ENCODE results near the gene OR6S1. TPM values are rescaled to one million over a fixed set of nuclear protein-coding genes. Genes with fewer than 3 reads are reported as not detected.
A peak's percentile ranks its signal among the peaks of the same experiment; 100 is the strongest.
"Not testable (repeated sequence)": the region's sequence is repeated elsewhere in the genome, so short reads cannot be mapped to it uniquely, and the experiment has no call there.

OR6S1 gene
- total RNA-seq, 1 experiment from 2014 or later: not detected

DNA sequence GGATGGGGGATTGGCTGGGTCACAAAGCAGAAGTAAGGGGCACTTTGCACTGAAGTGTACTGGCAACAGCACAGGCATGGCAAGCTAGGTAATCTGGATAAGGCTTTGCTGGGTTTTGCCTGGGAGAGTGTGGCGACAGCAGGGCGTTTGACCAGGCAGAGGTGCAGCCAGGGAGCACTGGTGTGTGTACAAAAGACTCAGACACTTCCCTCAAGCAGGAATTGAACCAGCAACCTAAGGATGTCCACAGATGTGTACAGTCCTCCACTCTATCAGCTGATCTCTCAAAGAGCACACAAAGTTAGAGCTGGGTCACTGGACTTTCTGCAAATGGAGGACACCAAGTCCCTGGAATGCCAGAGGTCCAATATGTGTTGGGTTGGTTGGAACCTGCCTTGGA, 27.5 kb upstream of the OR6S1 start:
- DNase-seq (ENCODE audit: low read depth): peak; percentile 10

DNA sequence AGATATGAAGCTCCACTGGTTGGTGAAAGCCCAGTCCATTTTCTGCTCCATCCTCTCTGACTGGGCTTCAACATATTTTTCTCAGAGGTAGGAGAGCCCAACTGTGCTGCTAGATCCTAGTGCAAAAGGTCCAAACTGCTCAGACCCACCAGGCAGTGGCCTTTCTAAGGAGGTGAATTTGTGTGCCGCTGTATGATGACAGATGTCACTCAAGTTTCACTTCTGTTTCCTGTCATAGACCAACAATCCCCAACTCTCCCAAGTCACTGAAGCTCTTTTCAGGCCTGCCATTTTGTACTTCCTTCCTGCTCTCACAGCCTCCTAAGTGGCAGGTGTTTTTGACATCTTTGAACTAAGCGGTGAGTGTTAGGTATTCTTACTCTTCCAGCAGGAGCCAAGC, 26.5 kb upstream of the OR6S1 start:
- DNase-seq (ENCODE audit: low read depth): no peak

DNA sequence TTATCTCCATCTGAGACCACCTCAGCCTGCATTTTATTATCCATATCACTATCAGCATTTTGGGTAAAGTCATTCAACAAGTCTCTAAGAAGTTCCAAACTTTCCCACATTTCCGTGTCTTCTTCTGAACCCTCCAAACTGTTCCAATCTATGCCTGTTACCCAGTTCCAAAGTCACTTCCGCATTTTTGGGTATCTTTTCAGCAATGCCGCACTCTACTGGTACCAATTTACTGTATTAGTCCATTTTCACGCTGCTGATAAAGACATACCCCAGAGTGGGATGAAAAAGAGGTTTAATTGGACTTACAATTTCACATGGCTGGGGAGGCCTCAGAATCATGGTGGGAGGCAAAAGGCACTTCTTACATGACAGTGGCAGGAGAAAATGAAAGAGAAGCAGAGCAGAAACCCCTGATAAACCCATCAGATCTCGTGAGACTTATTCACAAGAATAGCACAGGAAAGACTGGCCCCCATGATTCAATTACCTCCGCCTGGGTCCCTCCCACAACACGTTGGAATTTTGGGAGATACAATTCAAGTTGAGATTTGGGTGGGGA, 25.0 kb upstream of the OR6S1 start:
- DNase-seq (ENCODE audit: low read depth): not testable (repeated sequence)

DNA sequence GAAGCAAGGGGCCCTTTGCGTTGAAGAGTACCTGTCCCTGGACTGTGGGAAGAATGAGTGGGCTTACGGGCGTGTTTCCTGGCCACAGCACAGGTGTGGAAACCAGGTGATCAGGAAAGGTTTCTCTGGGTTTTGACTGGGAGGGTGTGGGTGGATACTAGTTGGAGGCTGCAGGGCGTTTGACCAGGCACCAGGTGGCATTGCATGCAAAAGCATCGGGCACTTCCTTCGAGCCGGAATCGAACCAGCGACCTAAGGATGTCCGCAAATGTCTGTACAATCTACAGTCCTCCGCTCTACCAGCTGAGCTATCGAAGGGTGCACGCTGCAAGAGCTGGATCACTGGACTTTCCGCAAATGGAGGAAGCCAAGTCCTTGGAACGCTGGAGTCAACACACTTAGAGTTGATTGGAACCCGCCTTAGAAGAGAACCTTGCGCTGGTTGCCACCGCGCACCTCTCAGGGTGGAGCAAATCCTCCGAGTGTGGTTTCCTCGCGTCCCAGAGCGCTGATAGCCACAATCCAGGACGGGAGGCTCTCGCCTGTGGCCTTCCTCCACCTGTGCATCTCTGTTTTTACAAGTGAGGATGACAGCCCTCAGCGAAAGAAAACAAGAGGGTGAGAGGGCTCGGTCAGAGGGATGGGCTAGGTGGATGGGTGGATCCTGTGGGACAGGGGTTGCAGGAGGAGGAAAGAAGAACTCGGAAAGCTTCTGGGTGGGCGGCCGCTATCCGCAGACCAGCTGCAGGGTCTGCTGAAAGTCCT, 21.7 kb upstream of the OR6S1 start:
- DNase-seq (ENCODE audit: low read depth): peak; percentile 78

DNA sequence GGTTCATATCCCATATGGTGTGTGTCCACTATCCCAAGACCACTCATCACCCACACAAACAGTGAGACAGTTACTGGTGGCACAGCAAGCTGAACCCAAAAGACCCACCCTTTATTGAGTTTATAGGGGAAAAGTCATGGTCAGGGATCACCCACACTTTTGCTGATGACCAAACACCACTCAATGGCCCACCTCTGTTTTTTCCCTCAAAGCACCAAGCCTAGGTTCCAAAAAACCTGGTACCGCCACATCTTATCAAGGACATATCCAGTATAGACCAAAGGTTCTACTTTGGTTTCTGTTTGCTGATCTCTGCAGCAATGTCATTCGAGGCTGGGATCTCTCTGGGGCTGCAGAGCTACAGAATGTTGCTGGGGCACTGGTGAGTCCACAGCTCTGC, 19.7 kb upstream of the OR6S1 start:
- DNase-seq (ENCODE audit: low read depth): no peak

DNA sequence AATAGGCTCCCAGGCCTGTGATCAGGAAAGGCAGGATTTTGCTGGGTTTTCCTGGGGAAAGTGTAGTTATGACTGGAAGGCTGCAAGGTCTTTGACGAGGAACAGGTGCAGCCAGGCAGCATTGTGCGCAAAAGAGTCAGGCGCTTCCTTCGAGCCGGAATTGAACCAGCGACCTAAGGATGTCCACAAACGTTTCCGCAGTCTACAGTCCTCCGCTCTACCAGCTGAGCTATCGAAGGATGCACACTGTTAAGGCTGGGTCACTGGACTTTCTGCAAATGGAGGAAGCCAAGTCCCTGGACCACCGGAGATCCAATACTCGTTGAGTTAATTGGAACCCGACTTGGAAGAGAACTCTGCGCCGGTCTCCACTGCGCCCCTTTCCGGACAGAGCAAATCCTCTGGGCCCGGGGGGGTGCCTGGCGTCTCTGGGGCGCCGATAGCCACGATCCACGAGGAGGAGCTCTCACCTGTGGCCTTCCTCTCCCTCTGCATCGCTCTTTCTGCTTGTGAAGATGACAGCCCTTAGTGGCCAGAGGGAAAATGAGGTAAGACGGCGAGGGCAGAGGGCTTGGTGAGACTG, 18.4 kb upstream of the OR6S1 start:
- no peak for DNase-seq (ENCODE audit: low read depth)

DNA sequence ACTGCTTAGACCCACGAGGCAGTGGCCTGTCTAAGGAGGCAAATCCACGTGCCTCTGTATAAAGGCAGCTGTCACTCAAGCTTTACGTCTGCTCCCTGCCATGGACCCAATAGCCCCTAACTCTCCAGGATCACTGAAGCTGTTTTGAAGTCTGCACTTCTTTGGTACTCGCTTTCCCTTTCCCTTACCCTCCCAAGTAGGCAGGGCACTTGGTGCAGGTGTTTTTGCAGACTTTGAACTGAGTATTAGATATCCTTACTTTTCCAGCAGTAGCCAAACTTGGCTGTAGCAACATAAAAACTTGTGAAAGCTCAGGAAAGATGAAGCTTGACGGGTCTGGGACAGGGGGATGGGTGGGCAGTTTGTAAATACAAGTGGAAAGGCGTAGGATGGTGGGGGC, 17.8 kb upstream of the OR6S1 start:
- no peak for DNase-seq (ENCODE audit: low read depth)

DNA sequence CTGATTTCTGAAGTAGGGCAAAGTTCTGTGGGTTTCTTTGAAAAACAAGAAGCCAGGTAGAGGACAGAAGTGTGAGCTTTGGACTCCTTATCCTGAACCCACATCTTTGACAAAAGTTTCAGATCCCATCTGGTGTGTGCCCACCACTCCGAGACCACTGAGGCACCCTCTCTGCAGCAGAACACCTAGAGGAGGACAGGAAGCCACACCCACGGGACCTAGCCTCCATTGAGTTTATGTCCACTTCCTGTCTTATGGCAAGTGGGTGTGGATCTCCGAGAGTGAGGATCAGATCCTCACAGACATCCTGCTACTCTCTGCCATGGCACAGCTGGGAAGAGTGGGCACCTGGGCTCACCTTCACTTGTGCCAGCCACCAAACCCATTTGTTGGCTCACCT, 16.8 kb upstream of the OR6S1 start:
- DNase-seq (ENCODE audit: low read depth): no peak

DNA sequence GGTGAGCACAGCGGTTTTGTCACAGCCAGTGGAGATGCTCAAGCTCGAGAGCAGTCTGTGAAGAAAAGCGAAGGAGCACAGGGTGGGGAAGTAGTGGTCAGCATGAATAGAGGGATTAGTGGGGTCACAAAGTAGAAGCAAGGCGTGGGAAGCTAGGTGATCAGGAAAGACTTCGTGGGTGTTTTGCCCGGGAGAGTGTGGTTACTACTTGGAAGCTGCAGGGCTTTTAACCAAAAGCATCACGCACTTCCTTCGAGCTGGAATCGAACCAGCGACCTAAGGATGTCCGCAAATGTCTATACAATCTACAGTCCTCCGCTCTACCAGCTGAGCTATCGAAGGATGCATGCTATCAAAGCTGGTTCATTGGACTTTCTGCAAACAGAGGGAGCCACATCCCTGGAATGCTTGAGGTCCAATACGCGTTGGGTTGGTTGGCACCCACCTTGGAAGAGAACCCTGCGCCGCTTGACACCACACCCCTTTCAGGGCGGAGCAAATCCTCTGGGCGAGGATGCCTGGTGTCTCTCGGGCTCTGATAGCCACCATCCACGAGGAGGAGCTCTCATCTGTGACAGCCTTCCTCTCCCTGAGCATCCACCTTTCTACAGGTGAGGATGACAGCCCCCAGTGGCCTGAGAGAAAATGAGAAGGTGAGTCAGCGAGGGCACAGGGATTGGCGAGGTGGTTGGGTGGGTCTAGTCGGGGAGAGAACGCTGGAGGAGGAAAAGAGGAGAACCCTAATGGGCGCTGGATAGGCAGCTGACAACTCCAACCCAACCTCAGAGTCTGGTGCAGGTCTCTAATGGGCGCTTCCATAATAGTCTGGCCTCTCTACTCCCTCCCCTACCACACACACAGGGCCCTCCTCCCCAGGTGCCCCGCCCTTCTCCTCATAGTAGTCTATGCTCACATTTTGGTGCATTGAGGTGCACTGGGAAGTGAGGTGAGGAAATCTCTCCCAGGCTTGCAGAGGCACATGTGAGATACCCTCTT, 16.0 kb upstream of the OR6S1 start:
- peak; percentile 16 for DNase-seq (ENCODE audit: low read depth)

DNA sequence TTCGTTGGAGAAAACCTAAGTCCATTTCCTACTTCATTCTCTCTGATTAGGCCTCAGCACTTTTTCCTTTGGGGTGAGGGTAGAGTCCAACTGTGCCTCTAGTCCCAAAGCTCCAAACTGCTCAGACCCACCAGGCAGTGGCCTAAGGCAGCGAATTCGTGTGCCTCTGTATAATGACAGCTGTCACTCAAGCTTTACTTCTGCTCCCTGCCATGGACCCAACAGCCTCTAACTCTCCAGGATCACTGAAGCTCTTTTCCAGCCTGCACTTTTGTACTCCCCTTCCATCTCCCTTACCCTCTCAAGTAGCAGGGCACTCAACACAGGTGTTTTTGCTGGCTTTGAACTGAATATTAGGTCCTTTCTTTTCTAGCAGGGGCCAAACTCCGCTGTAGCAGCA, 14.8 kb upstream of the OR6S1 start:
- DNase-seq (ENCODE audit: low read depth): no peak

DNA sequence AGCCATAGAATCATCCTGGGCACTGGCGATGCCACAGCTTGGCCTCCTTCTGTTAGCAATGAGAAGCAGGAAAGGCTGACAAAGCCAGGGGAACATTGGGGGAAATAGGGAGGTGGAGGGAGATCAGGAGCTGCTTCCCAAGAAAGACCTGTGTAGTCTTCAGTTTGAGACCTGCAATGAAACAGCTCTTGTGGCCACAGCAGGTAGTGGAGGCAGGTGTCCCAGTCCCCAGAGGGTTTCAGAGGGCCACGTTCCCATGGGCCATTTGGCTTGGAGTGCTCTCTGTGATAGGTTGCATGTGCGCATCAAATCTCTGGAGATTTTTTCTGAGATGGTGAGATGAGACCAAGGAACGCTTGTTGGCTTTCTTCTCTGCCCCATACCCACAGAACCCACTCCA, 14.4 kb upstream of the OR6S1 start:
- DNase-seq (ENCODE audit: low read depth): no peak

DNA sequence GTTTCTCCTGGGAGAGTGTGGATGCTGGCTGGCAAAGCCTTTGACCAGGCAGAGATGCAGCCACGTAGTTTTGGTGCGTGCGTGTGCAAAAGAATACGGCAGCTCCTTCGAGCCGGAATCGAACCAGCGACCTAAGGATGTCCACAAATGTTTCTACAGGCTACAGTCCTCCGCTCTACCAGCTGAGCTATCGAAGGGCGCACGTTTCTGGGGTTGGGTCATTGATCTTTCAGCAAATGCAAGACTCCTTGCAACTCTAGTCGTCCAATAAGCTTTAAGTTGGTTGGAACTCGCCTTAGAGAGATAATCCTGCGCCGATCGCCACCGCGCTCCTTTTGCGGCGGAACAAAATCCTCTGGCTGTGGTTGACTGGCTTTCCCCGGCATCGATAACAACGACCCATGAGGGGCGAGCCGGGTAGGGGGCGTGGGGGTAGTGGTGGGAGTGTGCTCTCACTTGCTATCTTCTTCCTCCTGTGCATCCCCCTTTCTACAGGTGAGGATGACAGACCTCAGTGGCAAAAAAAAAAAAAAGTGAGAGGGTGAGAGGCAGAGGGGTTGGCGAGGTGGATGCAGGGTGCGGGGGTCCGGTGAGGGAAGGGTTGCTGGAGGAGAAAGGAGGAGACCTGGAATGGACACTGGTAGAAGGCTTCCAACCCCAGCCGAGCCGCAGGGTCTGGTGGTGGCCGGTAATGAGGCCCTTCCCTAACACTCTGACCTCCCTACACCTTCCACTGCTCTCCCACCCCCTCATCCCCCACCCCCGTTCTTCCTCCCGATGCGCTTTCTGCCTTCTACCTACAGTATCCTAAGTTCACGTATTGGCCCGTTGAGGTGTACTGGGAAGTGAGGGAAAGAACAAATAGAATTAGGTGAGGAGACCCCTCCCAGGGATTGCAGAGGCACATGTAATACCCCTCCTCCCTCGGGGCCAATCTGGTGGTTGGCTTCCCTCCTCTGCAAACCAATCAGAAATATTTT, 11.8 kb upstream of the OR6S1 start:
- peak; percentile 82 for DNase-seq (ENCODE audit: low read depth)

DNA sequence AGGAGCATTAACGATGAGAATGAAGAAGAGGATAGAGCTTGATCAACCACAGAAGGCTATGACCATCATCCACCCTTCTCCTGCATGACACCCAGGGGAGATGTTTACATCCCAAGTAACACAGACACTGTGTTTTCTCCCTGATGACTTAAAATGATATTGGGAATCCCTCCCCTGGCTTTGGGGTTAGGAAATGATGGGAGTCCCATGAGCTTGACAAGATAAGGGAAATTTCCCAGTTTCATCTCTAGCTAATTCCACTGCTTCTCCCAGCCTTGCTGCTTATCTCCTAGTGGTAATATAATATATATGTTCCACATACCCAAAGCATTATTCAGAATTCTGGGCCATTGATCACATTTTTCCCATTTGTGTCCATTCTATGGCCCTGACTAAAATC, 4.0 kb upstream of the OR6S1 start:
- DNase-seq (ENCODE audit: low read depth): no peak

DNA sequence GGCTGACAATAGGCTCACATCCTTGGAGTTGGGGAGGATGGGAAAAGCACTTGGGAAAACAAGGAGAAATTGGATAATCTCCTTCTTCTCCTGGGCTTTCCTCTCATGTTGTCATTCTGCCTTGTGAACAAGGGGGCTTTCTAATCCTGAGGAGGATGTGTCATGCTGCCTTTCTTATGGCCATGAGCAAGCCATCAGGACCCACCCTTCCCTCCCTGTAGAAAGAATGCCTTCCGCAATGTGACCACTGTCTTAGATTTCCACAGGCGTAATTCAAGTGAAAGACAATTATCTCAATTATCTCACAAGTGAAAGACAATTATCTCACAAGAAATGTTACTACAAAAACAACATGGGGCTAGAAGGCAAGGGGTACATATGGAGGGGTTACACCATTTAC, 3.0 kb upstream of the OR6S1 start:
- DNase-seq (ENCODE audit: low read depth): no peak

DNA sequence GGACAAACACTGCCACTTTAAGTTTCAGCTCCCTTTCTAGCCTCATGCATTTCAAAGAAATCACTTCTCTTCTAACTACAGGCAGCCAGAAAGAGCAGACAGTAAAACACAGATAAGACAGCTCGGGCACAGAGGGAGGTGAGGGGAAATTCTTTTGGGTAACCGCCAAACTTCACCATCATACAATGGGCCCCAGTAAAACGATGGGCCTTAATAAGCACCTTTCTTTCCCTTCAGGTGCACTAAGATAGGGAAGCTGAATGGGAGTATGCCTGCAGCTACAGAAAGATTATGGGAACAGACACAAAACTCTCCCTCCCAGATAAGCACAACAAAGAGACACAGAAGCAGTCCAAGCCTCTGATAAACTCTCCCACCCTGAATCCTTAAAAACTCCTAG, 1.3 kb upstream of the OR6S1 start:
- not testable (repeated sequence) for DNase-seq (ENCODE audit: low read depth)

DNA sequence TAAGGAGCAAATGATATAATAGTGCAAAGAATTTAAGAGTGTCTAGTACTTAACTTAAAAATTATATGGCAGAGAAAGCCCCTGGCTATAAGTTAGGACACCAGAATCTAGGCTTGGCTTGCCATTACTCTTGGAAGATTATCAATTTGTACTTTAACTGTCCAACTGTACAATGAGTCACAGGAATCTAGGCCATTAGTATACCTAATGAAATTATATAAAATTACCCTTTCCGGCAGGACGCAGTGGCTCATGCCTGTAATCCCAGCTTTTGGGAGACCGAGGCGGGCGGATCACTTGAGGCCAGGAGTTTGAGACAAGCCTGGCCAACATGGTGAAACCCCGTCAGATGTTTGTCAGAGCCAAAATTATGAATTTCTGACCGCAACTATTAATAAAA, 691 bp upstream of the OR6S1 start:
- no peak for DNase-seq (ENCODE audit: low read depth)

DNA sequence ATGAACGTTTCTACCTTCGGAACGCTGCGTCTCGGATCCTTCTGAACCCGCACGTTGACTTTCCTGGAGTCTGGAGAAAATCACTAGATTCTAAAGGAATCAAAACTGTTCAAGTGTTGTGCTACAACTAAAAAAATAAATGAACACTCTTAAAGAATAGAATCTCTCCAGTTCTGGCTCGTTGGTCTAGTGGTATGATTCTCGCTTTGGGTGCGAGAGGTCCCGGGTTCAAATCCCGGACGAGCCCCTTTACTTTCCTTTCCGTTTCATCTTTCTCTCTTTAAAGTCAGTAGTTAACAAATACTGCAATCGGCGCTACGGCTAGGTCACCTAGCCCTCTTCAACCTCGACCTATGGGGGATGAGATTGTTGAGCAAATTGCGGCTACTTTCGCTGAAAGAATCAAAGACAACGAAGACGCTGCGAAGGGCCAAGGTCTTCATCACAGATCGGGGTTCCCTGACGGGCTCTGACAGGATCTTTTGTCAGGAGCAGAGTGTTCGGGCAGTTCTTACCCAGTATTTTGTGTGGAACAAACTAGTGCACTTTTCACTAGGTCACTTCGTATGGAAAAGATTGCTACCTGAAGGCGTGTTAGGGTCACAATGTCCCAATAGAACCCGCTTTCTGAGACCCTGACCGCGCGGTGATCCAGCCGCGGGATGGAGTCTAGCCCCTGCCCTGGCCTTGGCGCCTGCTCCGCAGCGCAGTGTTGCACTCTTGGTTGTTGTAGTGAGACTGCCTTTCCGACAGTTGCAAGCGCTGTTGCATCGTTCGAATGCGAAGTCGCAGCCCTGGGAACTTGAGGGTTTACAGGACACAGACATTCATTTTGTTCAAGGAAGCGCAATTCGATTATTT, 8.4 kb downstream of the OR6S1 start:
- peak; percentile 82 for DNase-seq (ENCODE audit: low read depth)

DNA sequence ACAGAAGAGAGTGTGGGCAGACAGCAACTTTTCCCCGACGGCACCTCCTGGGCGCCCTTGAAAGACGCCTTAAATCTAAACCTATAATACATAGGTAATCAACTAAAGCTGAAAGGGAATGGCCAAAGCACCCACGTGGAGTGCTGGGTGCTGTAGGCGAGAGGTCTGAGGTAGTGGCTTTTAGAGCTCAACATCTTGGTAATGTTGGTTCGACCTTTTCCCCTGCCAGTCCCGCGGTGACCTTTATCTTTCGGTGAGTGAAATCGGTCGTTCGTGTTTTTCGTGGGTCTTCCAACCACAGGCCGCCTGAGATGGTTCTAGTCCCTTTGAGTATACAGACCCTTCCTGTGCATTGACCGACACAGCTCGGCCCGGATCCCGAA, 9.1 kb downstream of the OR6S1 start:
- DNase-seq (ENCODE audit: low read depth): no peak

DNA sequence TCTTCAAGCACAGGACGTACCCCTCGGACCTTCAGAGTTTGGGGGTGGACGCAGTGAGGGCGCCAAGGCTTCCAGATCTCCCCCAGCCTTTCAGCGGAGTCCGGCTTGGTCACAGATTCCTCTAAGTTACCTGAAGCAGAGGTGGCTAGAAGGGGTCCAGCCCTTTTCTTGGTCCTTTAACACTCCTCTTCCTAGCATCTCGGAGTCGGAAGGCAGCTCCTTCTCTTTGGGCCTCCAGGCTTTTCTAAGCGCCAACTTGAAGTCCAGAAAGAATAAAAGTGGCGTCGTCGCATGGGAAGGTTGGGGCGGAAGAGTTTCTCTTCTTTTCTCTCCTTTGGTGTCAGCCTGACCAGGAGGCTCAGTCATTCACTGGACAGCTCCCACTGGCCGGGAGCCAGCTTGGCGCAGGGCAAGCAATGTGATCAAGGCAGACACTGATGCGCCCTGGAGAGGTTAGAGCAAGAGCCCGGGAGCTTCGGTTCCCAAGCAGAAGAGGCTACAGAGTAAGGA, 9.6 kb downstream of the OR6S1 start:
- DNase-seq (ENCODE audit: low read depth): peak; percentile 70
